ENCODE data around the gene VCP. TPM values are rescaled to one million over a fixed set of nuclear protein-coding genes. Genes with fewer than 3 reads are reported as not detected.

VCP gene
- total RNA-seq, 4 donors from 2014 or later = 57.6 to 252 (median 174) TPM

DNA sequence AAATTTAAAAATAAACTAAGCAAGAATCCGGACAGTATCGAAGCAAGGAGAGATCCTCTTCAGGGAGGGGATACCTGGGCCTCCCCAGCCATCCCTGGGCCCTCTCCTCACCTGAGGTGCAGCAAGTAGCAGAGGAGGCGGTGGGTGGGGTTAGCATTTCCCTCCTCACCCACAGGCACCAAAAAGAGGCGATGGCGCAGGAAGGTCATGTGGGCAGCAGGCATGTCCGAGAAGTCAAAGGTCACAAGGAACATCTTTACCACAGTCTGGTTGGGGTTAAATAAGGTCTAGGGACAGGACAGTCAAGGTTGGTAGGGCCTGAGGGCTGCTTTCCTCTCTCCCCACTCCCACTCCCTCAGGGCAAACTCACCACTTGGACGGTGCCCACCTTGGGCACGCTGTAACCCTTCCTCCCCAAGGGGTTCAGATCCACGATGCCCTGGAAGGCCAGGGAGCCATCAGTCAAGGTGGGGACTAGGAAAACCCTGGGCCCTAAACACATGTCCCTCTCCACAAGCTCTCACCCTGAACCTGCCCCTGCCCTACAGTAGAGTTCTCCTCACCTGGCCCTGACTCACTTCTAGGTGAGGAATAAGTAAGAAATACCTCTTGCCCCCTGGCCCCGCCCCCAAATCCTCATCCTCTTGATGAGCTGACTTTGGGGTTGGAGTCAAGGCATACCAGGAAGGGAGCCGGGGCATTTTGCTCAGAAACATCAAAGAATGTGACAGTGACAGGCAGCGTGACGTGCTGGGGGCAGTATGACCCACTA lies 33.3 kb upstream of the VCP start:
- TF ChIP-seq, protein P1, sequence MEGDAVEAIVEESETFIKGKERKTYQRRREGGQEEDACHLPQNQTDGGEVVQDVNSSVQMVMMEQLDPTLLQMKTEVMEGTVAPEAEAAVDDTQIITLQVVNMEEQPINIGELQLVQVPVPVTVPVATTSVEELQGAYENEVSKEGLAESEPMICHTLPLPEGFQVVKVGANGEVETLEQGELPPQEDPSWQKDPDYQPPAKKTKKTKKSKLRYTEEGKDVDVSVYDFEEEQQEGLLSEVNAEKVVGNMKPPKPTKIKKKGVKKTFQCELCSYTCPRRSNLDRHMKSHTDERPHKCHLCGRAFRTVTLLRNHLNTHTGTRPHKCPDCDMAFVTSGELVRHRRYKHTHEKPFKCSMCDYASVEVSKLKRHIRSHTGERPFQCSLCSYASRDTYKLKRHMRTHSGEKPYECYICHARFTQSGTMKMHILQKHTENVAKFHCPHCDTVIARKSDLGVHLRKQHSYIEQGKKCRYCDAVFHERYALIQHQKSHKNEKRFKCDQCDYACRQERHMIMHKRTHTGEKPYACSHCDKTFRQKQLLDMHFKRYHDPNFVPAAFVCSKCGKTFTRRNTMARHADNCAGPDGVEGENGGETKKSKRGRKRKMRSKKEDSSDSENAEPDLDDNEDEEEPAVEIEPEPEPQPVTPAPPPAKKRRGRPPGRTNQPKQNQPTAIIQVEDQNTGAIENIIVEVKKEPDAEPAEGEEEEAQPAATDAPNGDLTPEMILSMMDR (IDR thresholded peaks at IDR 0.05) = no peak
- no peak for TF ChIP-seq POLR2A (IDR thresholded peaks at IDR 0.05)
- no peaks in the 10 kb centered on the region for H3K9me3 ChIP-seq
- peaks cover 0 to 7% of the 10 kb centered on the region in 2 donors for H3K4me1 ChIP-seq
- H3K36me3 ChIP-seq = no peaks in the 10 kb centered on the region
- intact Hi-C loops (cut with DNase I; ENCODE audit: low total_unique reads) = no loop called here
- H3K4me3 ChIP-seq = no peak overlapping the region
- DNase-seq = no peak
- no peaks in the 10 kb centered on the region for H3K27me3 ChIP-seq
- no peak overlapping the region for H3K27ac ChIP-seq

DNA sequence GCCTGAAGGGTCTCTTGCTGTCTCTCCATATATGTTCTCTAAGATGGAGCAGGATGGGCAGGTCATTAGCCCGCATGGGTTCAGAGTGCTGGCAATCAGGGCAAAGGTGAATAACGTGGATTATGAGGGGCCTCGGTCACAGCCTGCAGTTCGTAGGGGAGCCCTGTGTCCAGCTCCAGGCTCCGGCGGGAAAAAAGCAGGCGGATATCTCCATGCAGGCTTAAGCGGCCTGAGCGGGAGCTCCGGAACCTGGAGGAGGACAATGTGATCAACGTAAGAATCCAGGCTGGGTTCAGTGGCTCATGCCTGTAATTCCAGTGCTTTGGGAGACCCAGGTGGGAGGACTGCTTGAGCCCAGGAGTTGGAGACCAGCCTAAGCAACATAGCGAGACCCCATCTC lies 32.7 kb upstream of the VCP start:
- no peak for DNase-seq
- no peak overlapping the region for H3K27ac ChIP-seq
- no peak overlapping the region for H3K4me3 ChIP-seq
- H3K4me1 ChIP-seq = peaks cover 0 to under 1% of the 10 kb centered on the region in 2 donors
- H3K27me3 ChIP-seq = no peaks in the 10 kb centered on the region
- intact Hi-C loops (cut with DNase I; ENCODE audit: low total_unique reads) = no loop called here
- H3K9me3 ChIP-seq = no peaks in the 10 kb centered on the region
- no peaks in the 10 kb centered on the region for H3K36me3 ChIP-seq
- no peak for TF ChIP-seq POLR2A (IDR thresholded peaks at IDR 0.05)
- TF ChIP-seq, protein P1 (IDR thresholded peaks at IDR 0.05) = no peak

DNA sequence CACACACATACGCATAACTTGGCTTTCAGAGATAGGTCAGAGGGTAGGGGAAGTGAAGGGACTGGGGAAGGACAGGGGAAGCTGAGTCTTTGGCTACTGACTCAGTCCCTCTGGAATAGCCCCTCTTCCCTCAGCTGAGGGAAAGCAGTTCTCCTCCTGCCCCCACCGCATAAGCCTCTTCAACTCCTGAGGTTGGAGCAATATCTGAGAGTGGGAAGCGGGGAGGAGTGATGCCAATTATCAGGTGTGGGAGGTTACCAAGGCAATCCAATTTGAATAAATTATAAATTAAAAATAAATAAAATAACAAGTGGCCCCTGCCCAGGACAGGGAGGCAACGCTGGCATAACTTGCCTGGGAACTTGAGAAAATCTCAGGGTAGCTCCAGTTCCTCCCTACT lies 32.2 kb upstream of the VCP start:
- Histone ChIP-seq H3K27me3 (no peaks in the 10 kb centered on the region), H3K9me3 (no peaks in the 10 kb centered on the region), H3K36me3 (no peaks in the 10 kb centered on the region), H3K4me1 (no peaks in the 10 kb centered on the region), H3K27ac (no peak overlapping the region), H3K4me3 (no peak overlapping the region)
- no peak for DNase-seq
- TF ChIP-seq, protein P1 (IDR thresholded peaks at IDR 0.05) = no peak
- TF ChIP-seq POLR2A (IDR thresholded peaks at IDR 0.05) = no peak
- intact Hi-C loops (cut with DNase I; ENCODE audit: low total_unique reads) = no loop called here

DNA sequence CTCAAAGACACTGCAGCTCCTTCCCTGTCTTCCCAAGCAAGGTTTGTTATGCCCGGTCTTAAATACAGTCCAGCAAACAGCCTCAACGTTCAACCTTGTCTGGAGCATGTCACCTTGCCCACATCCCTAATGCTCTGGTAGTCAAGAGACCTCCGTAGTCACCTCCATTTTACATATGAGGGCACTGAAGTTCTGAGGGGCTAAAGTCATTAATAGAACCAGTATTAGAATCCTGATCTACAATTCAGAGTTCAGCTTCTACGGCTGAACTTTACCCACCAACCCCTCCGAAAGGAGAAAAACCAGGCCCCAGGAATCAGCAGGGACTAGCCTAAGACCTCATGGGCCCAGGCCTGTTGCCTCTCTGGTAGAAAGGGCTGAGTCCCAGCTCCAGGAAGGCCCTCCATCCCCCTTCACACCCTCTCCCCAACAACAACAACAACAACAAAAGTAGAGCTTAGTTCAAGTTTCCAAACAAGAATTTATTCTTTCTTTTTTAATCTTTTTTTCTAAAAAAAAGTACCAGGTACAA lies 31.3 kb upstream of the VCP start:
- peak overlapping the region; percentile 60 to 95 for H3K4me3 ChIP-seq
- intact Hi-C loops (cut with DNase I; ENCODE audit: low total_unique reads) = no loop called here
- DNase-seq = no peak
- no peaks in the 10 kb centered on the region for H3K36me3 ChIP-seq
- no peaks in the 10 kb centered on the region for H3K27me3 ChIP-seq
- no peak for TF ChIP-seq POLR2A (IDR thresholded peaks at IDR 0.05)
- TF ChIP-seq, protein P1 (IDR thresholded peaks at IDR 0.05) = no peak
- peak overlapping the region; percentile 90 for H3K27ac ChIP-seq
- no peaks in the 10 kb centered on the region for H3K4me1 ChIP-seq
- H3K9me3 ChIP-seq = no peaks in the 10 kb centered on the region
